IMR-90 (cell line): ENCODE results near the gene AREL1. TPM values are rescaled to one million over a fixed set of nuclear protein-coding genes. Genes with fewer than 3 reads are reported as not detected.

ENCODE experiments used
- ELK1 ChIP-seq: fragments of 150-350 bp; IDR thresholded peaks from 2 replicates; pipeline ENCODE4 v1.6.1; 2016; ENCODE audit warnings: low read depth, mild to moderate bottlenecking, low read length, moderate library complexity, borderline replicate concordance
- polyA plus RNA-seq, 3 experiments: library from polyadenylated mRNA; depleted of rRNA; stranded (reverse); fragments of >200 nt; gene quantifications; 2 replicates each; pipeline ENCODE4 v1.2.3, GENCODE V29; 2012; ENCODE audit warnings: low replicate concordance in 1 of 3
- total RNA-seq: library from RNA; depleted of rRNA; stranded (reverse); fragments of >200 nt; gene quantifications from 2 replicates; pipeline ENCODE4 v1.2.3, GENCODE V29; 2012

The AREL1 gene
- total and polyA plus RNA-seq, 2 of the 4 experiments (the other 2 are of a cell fraction): 30.0 to 39.3 TPM

DNA sequence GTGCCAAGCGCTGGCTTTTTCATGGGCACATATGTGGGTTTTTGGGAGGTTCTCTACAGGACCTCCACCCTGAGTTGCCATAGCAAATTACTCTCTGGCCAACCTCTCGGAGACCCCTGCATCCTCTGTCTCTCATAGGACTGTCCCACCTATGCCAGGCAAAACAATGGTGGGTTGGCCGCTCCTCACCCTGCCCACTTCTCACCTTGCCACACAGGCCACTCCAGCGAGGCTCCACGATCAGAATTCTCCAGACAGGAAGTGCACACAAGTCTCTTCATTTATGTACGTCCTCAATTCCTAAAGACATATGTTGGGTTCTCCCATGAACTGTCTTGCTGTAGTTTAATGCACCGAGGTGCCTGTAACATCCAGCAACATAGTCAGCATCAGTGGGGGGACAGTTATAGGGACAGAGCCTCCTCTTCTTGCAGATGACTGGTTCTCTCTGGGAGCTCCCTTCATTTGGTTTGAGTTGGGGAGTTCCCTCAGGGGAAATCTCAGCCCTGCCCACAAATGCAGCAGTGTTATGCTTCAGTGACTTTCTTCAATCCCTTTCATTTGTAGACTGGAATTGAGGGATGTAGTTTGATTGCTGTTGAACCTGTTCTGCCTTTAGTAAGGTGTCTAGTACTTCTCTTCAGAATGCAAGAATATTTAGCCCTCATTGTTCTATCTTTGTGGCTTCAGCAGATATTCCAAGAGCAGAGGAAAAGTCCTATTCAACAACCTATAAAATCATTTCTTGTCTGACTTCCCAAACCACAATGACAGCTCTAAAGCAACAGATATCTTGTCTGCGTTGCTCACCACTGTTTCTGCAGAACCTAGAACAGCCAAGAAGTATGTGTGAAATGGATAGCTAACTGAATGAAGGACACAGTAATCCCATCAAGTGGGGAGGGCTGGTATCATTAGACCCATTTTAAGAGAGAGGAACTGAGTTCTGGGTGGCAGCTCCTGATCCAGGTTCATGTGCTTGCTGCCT is 98.1 kb downstream of the AREL1 start (continued):
- no peak for TF ChIP-seq ELK1
